Measurements from ENCODE around the gene MYO1B. TPM values are rescaled to one million over a fixed set of nuclear protein-coding genes. Genes with fewer than 3 reads are reported as not detected.

Gene MYO1B
- total and polyA plus RNA-seq, 2 donors = 26.5 to 28.5 TPM

DNA sequence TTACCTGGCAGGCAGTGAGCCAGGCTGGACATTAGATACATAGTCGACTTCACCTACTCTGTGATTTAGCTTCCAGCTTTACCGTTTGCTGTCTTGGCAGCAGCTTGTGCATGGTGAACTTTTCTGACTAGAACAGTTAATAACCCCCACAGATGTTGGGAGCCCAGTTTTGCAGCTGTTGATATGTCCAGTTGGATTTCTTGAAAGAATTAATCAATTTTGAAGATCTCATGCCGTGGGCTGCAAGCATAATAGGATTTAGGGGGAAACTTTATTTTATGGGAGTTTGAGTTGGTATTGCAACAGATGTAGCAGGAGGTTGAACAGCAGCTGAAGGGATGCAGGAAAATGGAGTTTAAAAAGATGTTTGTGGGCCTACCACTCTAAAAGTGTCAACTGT is 13.8 kb downstream of the MYO1B start:
- Histone ChIP-seq H3K4me3 (ENCODE audit: low read length in 2 of 2) (no peak overlapping the region), H3K27me3 (ENCODE audit: control insufficient read depth in 2 of 2, insufficient read depth in 1 of 2, low read length in 1 of 2) (no peaks in the 10 kb centered on the region), H3K27ac (ENCODE audit: low read depth in 1 of 2, low read length in 1 of 2) (no peak overlapping the region), H3K4me1 (ENCODE audit: control insufficient read depth in 2 of 2, insufficient read depth in 2 of 2, low read length in 2 of 2) (no peaks in the 10 kb centered on the region), H3K9me3 (ENCODE audit: control insufficient read depth in 2 of 2, insufficient read depth in 1 of 2, low read length in 1 of 2) (no peaks in the 10 kb centered on the region), H3K36me3 (ENCODE audit: control insufficient read depth in 2 of 2, insufficient read depth in 2 of 2, low read length in 1 of 2) (no peaks in the 10 kb centered on the region)
- WGBS = 63% methylated on average over 3 of the region's 3 CpGs
- no peak for DNase-seq (ENCODE audit: low read depth in 6 of 9, low spot score in 9 of 9)

DNA sequence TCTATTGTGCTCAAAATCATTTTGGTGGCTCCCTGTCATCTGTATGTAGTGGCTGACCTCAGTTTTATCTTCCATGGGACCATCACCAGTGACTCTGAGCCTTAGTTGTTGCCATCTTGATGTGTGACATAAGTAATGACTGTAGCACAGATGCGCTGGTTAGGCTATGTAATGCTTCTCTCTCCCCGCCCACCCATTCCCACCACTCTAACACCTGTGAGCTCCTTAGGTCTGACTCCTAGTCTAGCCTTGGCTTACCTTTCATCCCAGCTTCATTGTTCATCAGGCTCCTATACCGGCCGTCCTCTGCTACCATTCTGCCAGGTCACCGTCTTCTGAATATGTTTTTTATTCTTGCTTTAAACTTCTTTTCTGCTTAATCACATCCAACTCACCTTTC is 17.2 kb downstream of the MYO1B start:
- no peak overlapping the region for H3K4me3 ChIP-seq (ENCODE audit: low read length in 2 of 2)
- no peaks in the 10 kb centered on the region for H3K9me3 ChIP-seq (ENCODE audit: control insufficient read depth in 2 of 2, insufficient read depth in 1 of 2, low read length in 1 of 2)
- no peak overlapping the region for H3K27ac ChIP-seq (ENCODE audit: low read depth in 1 of 2, low read length in 1 of 2)
- DNase-seq (ENCODE audit: low read depth in 6 of 9, low spot score in 9 of 9) = no peak
- WGBS = 99% methylated on average over 5 of the region's 5 CpGs
- no peaks in the 10 kb centered on the region for H3K36me3 ChIP-seq (ENCODE audit: control insufficient read depth in 2 of 2, insufficient read depth in 2 of 2, low read length in 1 of 2)
- no peaks in the 10 kb centered on the region for H3K27me3 ChIP-seq (ENCODE audit: control insufficient read depth in 2 of 2, insufficient read depth in 1 of 2, low read length in 1 of 2)
- no peaks in the 10 kb centered on the region for H3K4me1 ChIP-seq (ENCODE audit: control insufficient read depth in 2 of 2, insufficient read depth in 2 of 2, low read length in 2 of 2)

DNA sequence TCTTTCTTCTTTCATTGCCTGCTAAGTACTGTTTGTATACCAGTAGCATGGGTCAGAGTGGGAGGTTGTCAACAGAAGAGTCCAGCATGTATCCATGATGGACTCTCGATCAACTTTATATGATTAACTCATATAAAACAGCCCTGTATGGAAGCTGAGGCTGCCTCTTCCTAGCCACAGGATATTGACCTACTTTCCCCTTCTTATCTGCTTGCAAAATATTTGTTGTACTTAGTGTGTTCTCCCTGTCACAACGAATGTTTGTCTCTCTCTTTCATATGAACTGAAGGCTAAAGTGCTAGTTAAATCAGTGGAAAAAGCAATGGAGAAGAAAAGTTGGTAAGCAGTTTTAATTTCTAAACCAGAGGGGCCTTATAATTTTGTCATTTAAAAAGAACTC is 17.8 kb downstream of the MYO1B start:
- Histone ChIP-seq H3K36me3 (ENCODE audit: control insufficient read depth in 2 of 2, insufficient read depth in 2 of 2, low read length in 1 of 2) (no peaks in the 10 kb centered on the region), H3K9me3 (ENCODE audit: control insufficient read depth in 2 of 2, insufficient read depth in 1 of 2, low read length in 1 of 2) (no peaks in the 10 kb centered on the region), H3K27ac (ENCODE audit: low read depth in 1 of 2, low read length in 1 of 2) (no peak overlapping the region), H3K4me3 (ENCODE audit: low read length in 2 of 2) (no peak overlapping the region), H3K4me1 (ENCODE audit: control insufficient read depth in 2 of 2, insufficient read depth in 2 of 2, low read length in 2 of 2) (peaks cover 0 to 2% of the 10 kb centered on the region in 2 donors), H3K27me3 (ENCODE audit: control insufficient read depth in 2 of 2, insufficient read depth in 1 of 2, low read length in 1 of 2) (no peaks in the 10 kb centered on the region)
- 78% methylated on average over 2 of the region's 2 CpGs for WGBS
- no peak for DNase-seq (ENCODE audit: low read depth in 6 of 9, low spot score in 9 of 9)

DNA sequence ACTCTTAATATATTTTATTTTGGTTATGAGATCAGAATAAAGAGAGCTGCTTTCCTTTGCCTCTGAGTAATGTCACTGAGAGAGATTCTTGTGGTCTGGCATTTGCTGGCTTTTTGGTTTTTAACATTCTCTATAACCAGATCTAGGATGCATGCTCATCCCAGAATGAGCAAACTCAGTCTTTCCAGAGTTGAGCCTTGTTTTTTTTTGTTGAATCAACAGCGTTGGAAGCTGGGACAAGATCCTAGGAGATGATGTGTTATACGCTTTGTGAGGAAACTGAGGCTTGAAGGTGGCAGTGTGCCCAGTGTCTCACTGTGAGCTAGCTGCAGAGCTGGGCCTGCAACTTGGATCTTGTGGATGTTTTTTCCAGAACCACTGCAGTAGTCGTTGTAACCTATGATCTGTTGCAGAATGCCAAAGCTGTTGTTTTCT is 19.5 kb downstream of the MYO1B start:
- Histone ChIP-seq H3K36me3 (ENCODE audit: control insufficient read depth in 2 of 2, insufficient read depth in 2 of 2, low read length in 1 of 2) (no peaks in the 10 kb centered on the region), H3K4me1 (ENCODE audit: control insufficient read depth in 2 of 2, insufficient read depth in 2 of 2, low read length in 2 of 2) (peaks cover 0 to 2% of the 10 kb centered on the region in 2 donors), H3K27me3 (ENCODE audit: control insufficient read depth in 2 of 2, insufficient read depth in 1 of 2, low read length in 1 of 2) (no peaks in the 10 kb centered on the region), H3K27ac (ENCODE audit: low read depth in 1 of 2, low read length in 1 of 2) (no peak overlapping the region), H3K4me3 (ENCODE audit: low read length in 2 of 2) (no peak overlapping the region), H3K9me3 (ENCODE audit: control insufficient read depth in 2 of 2, insufficient read depth in 1 of 2, low read length in 1 of 2) (no peaks in the 10 kb centered on the region)
- DNase-seq (ENCODE audit: low read depth in 6 of 9, low spot score in 9 of 9) = no peak
- 95% methylated on average over 3 of the region's 3 CpGs for WGBS

DNA sequence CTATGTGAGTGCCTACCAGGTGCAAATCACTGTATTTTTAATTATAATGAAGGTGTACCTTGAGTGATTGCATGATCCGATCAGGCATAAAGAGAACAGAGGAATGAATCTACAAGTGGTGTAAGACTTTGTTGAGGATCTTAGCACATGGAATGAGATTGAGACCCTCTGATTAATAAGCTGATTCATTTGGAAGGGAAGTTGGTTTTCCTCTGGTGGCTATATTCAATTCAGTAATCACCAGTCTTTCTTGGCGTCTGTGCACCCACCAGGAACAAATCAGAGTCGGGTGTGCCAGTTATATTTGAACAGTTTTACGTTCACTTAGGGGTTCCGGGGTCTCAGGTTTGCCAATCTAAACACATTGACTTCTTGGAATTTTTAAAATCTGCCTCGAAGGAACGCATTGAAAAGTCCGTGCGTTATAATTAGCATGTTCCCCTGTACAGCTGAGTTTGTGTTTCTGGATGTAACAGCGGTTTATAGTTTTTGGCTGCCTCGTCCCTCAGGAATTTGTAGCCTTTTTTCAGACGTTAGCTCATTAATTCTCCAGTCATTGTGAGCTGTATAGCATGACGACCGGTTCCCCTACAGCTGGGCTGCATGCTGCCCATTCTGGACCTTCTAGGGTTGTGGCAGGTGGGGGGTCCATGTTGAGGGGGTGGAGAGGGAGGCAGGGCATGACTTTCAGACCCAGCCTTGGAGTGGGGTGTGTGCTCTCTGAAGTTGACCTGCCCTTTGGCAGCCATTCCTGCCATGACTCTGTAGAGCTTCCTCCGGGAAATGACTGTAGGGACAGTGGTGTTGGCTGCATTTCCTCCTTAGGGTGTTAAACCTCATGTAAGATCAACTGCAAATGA is 20.3 kb downstream of the MYO1B start:
- H3K4me1 ChIP-seq (ENCODE audit: control insufficient read depth in 2 of 2, insufficient read depth in 2 of 2, low read length in 2 of 2) = peaks cover 0 to 2% of the 10 kb centered on the region in 2 donors
- DNase-seq (ENCODE audit: low read depth in 6 of 9, low spot score in 9 of 9) = no peak

DNA sequence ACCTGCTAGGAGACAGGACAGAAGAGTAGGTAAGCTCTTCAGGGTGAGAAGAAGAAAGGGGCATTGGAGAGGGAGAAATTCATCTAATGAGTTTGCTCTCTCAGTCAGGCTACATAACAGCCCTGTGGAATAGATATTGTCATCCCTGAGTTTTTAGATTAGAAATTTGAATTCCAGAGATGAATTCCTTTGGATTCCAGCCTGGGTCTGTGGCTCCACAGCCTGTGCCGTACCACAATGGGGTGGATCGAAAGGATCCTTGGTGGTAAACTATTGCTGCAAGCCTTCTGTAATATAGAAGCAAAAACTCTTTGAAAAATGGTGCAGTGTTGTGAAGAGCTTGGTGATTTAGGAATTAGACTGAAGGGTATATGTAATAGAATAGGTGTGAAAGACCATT is 21.0 kb downstream of the MYO1B start:
- Histone ChIP-seq H3K36me3 (ENCODE audit: control insufficient read depth in 2 of 2, insufficient read depth in 2 of 2, low read length in 1 of 2) (no peaks in the 10 kb centered on the region), H3K27me3 (ENCODE audit: control insufficient read depth in 2 of 2, insufficient read depth in 1 of 2, low read length in 1 of 2) (no peaks in the 10 kb centered on the region), H3K4me3 (ENCODE audit: low read length in 2 of 2) (no peak overlapping the region), H3K27ac (ENCODE audit: low read depth in 1 of 2, low read length in 1 of 2) (no peak overlapping the region), H3K4me1 (ENCODE audit: control insufficient read depth in 2 of 2, insufficient read depth in 2 of 2, low read length in 2 of 2) (peaks cover 0 to 2% of the 10 kb centered on the region in 2 donors), H3K9me3 (ENCODE audit: control insufficient read depth in 2 of 2, insufficient read depth in 1 of 2, low read length in 1 of 2) (no peaks in the 10 kb centered on the region)
- WGBS = 98% methylated on average over 2 of the region's 2 CpGs
- no peak for DNase-seq (ENCODE audit: low read depth in 6 of 9, low spot score in 9 of 9)

More for the DNA sequence above, 20.3 kb downstream of the MYO1B start:
- Histone ChIP-seq H3K4me3 (ENCODE audit: low read length in 2 of 2) (no peak overlapping the region), H3K27me3 (ENCODE audit: control insufficient read depth in 2 of 2, insufficient read depth in 1 of 2, low read length in 1 of 2) (no peaks in the 10 kb centered on the region), H3K27ac (ENCODE audit: low read depth in 1 of 2, low read length in 1 of 2) (no peak overlapping the region), H3K9me3 (ENCODE audit: control insufficient read depth in 2 of 2, insufficient read depth in 1 of 2, low read length in 1 of 2) (no peaks in the 10 kb centered on the region), H3K36me3 (ENCODE audit: control insufficient read depth in 2 of 2, insufficient read depth in 2 of 2, low read length in 1 of 2) (no peaks in the 10 kb centered on the region)
- 94% methylated on average over 15 of the region's 15 CpGs for WGBS

DNA sequence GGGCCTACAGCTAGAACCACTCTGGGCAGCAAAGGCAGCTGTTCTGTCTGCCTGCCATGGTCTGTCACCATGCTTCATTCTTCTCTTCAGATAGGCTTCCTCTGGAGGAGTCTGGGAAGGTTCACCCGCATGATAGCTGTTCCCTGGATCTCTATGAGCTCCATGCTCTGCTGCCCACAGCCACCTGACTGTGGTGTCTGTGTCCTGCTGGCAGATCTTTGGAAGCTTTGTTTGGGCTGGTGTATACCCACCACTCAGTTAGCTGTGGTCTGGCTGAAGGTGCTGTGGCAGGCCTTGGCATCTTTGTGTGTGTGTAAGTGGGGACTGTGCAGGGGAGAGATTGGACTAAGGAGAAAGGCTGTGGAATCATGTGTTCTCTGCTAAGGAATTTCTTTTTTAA is 23.4 kb downstream of the MYO1B start:
- 100% methylated on average over 1 of the region's 1 CpG for WGBS
- H3K4me3 ChIP-seq (ENCODE audit: low read length in 2 of 2) = no peak overlapping the region
- no peaks in the 10 kb centered on the region for H3K27me3 ChIP-seq (ENCODE audit: control insufficient read depth in 2 of 2, insufficient read depth in 1 of 2, low read length in 1 of 2)
- no peaks in the 10 kb centered on the region for H3K9me3 ChIP-seq (ENCODE audit: control insufficient read depth in 2 of 2, insufficient read depth in 1 of 2, low read length in 1 of 2)
- H3K36me3 ChIP-seq (ENCODE audit: control insufficient read depth in 2 of 2, insufficient read depth in 2 of 2, low read length in 1 of 2) = no peaks in the 10 kb centered on the region
- peaks cover 0 to 2% of the 10 kb centered on the region in 2 donors for H3K4me1 ChIP-seq (ENCODE audit: control insufficient read depth in 2 of 2, insufficient read depth in 2 of 2, low read length in 2 of 2)
- DNase-seq (ENCODE audit: low read depth in 6 of 9, low spot score in 9 of 9) = no peak
- no peak overlapping the region for H3K27ac ChIP-seq (ENCODE audit: low read depth in 1 of 2, low read length in 1 of 2)

DNA sequence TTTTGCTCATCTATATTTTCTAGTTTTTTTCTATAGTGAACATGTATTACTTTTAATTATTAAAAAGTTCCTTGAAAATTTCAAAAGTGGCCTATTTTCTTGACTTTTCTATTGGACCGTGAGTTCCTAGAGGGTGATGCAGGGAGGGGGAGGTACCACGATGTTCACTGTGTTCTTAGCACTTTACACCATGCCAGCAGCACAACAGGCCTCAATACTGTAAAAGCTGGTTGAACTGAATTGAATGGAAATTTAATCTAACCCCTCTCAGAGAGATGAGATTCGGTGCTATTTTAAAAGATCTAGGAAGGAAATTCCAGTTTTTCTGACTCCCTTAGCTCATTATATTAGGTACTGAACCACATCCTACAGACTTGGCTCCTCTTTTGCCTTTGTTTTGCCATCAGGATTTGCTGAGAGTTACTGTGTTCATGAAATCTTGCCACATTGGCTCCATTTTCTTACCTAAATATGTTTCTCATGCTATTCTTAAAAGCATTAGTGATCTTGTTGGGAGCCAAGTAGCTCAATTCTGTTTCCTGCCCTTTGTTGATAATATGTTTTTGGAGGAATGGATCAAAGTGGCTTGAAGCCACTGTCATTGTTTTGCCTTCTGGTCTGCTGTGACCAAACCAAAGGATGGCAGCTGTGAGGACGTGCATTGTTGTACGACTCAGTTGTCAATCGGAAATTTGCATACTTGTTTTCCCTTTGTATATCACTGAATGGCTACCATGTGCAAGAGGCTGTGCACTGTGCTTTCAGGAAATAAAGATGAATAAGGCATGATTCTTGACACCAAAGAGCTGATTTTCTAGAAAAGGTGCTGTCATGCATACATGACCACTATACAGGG is 25.3 kb downstream of the MYO1B start:
- H3K36me3 ChIP-seq (ENCODE audit: control insufficient read depth in 2 of 2, insufficient read depth in 2 of 2, low read length in 1 of 2) = no peaks in the 10 kb centered on the region
- 91% methylated on average over 6 of the region's 6 CpGs for WGBS
- no peaks in the 10 kb centered on the region for H3K9me3 ChIP-seq (ENCODE audit: control insufficient read depth in 2 of 2, insufficient read depth in 1 of 2, low read length in 1 of 2)
- H3K27ac ChIP-seq (ENCODE audit: low read depth in 1 of 2, low read length in 1 of 2) = no peak overlapping the region
- H3K4me3 ChIP-seq (ENCODE audit: low read length in 2 of 2) = no peak overlapping the region
- DNase-seq (ENCODE audit: low read depth in 6 of 9, low spot score in 9 of 9) = no peak
- no peaks in the 10 kb centered on the region for H3K27me3 ChIP-seq (ENCODE audit: control insufficient read depth in 2 of 2, insufficient read depth in 1 of 2, low read length in 1 of 2)
- H3K4me1 ChIP-seq (ENCODE audit: control insufficient read depth in 2 of 2, insufficient read depth in 2 of 2, low read length in 2 of 2) = peaks cover 0 to 2% of the 10 kb centered on the region in 2 donors

DNA sequence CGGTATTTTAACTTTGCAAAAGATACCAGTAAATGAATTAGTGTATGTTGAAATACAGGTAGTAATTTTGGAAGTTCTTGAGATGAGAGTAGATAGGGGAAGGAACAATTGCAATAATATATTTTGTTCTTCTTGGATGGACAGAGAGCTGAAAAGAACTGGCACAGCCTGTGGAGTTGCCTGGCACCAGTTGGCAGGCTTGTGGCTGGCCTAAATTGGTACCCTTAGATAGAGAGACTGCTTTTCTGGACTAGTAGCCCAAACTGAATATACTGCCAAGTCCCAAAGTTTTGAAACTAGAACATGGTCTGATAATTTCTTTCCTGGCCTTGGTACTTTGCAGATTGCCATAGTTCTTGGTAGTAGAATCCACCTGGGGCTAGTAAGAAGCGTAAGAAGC is 26.9 kb downstream of the MYO1B start:
- Histone ChIP-seq H3K4me1 (ENCODE audit: control insufficient read depth in 2 of 2, insufficient read depth in 2 of 2, low read length in 2 of 2) (peaks cover 0 to 2% of the 10 kb centered on the region in 2 donors), H3K9me3 (ENCODE audit: control insufficient read depth in 2 of 2, insufficient read depth in 1 of 2, low read length in 1 of 2) (no peaks in the 10 kb centered on the region), H3K4me3 (ENCODE audit: low read length in 2 of 2) (no peak overlapping the region), H3K27me3 (ENCODE audit: control insufficient read depth in 2 of 2, insufficient read depth in 1 of 2, low read length in 1 of 2) (no peaks in the 10 kb centered on the region), H3K27ac (ENCODE audit: low read depth in 1 of 2, low read length in 1 of 2) (no peak overlapping the region), H3K36me3 (ENCODE audit: control insufficient read depth in 2 of 2, insufficient read depth in 2 of 2, low read length in 1 of 2) (no peaks in the 10 kb centered on the region)
- 95% methylated on average over 2 of the region's 2 CpGs for WGBS
- DNase-seq (ENCODE audit: low read depth in 6 of 9, low spot score in 9 of 9) = no peak

Data from thymus (tissue), 11 donors.